ENCODE measurements around the gene PRTFDC1. TPM values are rescaled to one million over a fixed set of nuclear protein-coding genes. Genes with fewer than 3 reads are reported as not detected.

Gene PRTFDC1
- polyA plus RNA-seq, result 1.4 to 2.2 TPM (median 1.8 TPM) in 3 replicates
- polyA plus RNA-seq (2011; ENCODE audit: low read depth), result 0.26 TPM
- polyA plus RNA-seq (2011; cell fraction: cytosol; rRNA removed), result 1.2 and 2.1 TPM in 2 replicates
- polyA plus RNA-seq (2011; cell fraction: nucleus; rRNA removed), result 1.0 and 1.3 TPM in 2 replicates
- 0.16 and 1.8 TPM in 2 replicates for polyA plus RNA-seq (2012; ENCODE audit: low replicate concordance)
- 0.26 to 1.7 TPM (median 0.99 TPM) in 3 replicates for polyA minus RNA-seq
- polyA minus RNA-seq (2011; cell fraction: cytosol; rRNA and poly(A)+ RNA removed), result not detected
- 0.53 TPM in 1 of 2 replicates, not detected in the other for polyA minus RNA-seq (2011; cell fraction: nucleus; rRNA and poly(A)+ RNA removed)

- DNase-seq (ENCODE audit: low read depth, low spot score) (no peak), FAIRE-seq (no peak)
- H3K9me3 ChIP-seq (ENCODE audit: control insufficient read depth, low read depth, low read length), result no peaks in the 10 kb centered on the region
- H4K20me1 ChIP-seq (ENCODE audit: control insufficient read depth, extremely low read depth, insufficient read depth, low read length), result no peaks in the 10 kb centered on the region
- H3K36me3 ChIP-seq (ENCODE audit: control insufficient read depth in 2 of 2, extremely low read depth in 1 of 2, insufficient read depth in 2 of 2, low read length in 2 of 2), result no peaks in the 10 kb centered on the region
- peak within 1 kb of the TSS; percentile 32 for H3K27ac ChIP-seq (ENCODE audit: control insufficient read depth, insufficient read depth, low read length)
- TF ChIP-seq CTCF (optimal IDR thresholded peaks at IDR 0.05 in 1 of 3, IDR thresholded peaks at IDR 0.05 in 1 of 3, conservative IDR thresholded peaks at IDR 0.05 in 1 of 3; ENCODE audit: extremely low read depth in 1 of 3, insufficient read depth in 2 of 3, low read length in 3 of 3) (peak in 2 of 3 experiments; percentile 32 to 38), EZH2 (IDR thresholded peaks at IDR 0.05; ENCODE audit: low read length) (no peak)
- H3K79me2 ChIP-seq (ENCODE audit: control insufficient read depth, insufficient read depth, low read length), result no peaks in the 10 kb centered on the region
- no peaks in the 10 kb centered on the region for H3K9me1 ChIP-seq (ENCODE audit: control insufficient read depth, extremely low read depth, insufficient read depth, low read length)
- no peaks in the 10 kb centered on the region for H3K27me3 ChIP-seq (ENCODE audit: control insufficient read depth, extremely low read depth, insufficient read depth, low read length)
- dilution Hi-C loops (cut with MboI; ENCODE audit: extremely low pct_ligation_motif_present, low sequenced_read_pairs), result no loop called here
- peaks cover 15% of the 10 kb centered on the region for H3K4me1 ChIP-seq (ENCODE audit: control insufficient read depth, extremely low read depth, insufficient read depth, low read length)
- peak within 1 kb of the TSS; percentile 73 for H3K9ac ChIP-seq (ENCODE audit: control insufficient read depth, extremely low read depth, insufficient read depth, low read length)
- peak within 1 kb of the TSS; percentile 24 to 62 (median 29) for H3K4me3 ChIP-seq (ENCODE audit: control insufficient read depth in 2 of 3, extremely low read depth in 1 of 3, insufficient read depth in 2 of 3, low read depth in 1 of 3, low read length in 3 of 3)
- peak within 1 kb of the TSS; percentile 63 for H3K4me2 ChIP-seq (ENCODE audit: control insufficient read depth, extremely low read depth, insufficient read depth, low read depth, low read length)
- peak within 1 kb of the TSS; percentile 88 for H2AFZ ChIP-seq (ENCODE audit: control insufficient read depth, low read length)
These were observed at the start of gene PRTFDC1 for GRCh38 chr10:24952143-24952706. TSS of gene PRTFDC1 (minus strand) at chr10:24952606. CDS start at chr10:24952575, 31 bp downstream.

- Histone ChIP-seq H3K4me2 (ENCODE audit: control insufficient read depth, extremely low read depth, insufficient read depth, low read depth, low read length) (no peak overlapping the region), H4K20me1 (ENCODE audit: control insufficient read depth, extremely low read depth, insufficient read depth, low read length) (no peaks in the 10 kb centered on the region), H3K27ac (ENCODE audit: control insufficient read depth, insufficient read depth, low read length) (no peak overlapping the region), H3K79me2 (ENCODE audit: control insufficient read depth, insufficient read depth, low read length) (no peaks in the 10 kb centered on the region), H3K4me3 (ENCODE audit: control insufficient read depth in 2 of 3, extremely low read depth in 1 of 3, insufficient read depth in 2 of 3, low read depth in 1 of 3, low read length in 3 of 3) (no peak overlapping the region), H3K9me1 (ENCODE audit: control insufficient read depth, extremely low read depth, insufficient read depth, low read length) (no peaks in the 10 kb centered on the region), H3K27me3 (ENCODE audit: control insufficient read depth, extremely low read depth, insufficient read depth, low read length) (no peaks in the 10 kb centered on the region), H3K9ac (ENCODE audit: control insufficient read depth, extremely low read depth, insufficient read depth, low read length) (no peak overlapping the region), H2AFZ (ENCODE audit: control insufficient read depth, low read length) (no peak overlapping the region), H3K4me1 (ENCODE audit: control insufficient read depth, extremely low read depth, insufficient read depth, low read length) (no peaks in the 10 kb centered on the region), H3K36me3 (ENCODE audit: control insufficient read depth in 2 of 2, extremely low read depth in 1 of 2, insufficient read depth in 2 of 2, low read length in 2 of 2) (no peaks in the 10 kb centered on the region), H3K9me3 (ENCODE audit: control insufficient read depth, low read depth, low read length) (no peaks in the 10 kb centered on the region)
- DNase-seq (ENCODE audit: low read depth, low spot score), result no peak
- FAIRE-seq, result no peak
- dilution Hi-C loops (cut with MboI; ENCODE audit: extremely low pct_ligation_motif_present, low sequenced_read_pairs), result no loop called here
- TF ChIP-seq CTCF (optimal IDR thresholded peaks at IDR 0.05 in 1 of 3, IDR thresholded peaks at IDR 0.05 in 1 of 3, conservative IDR thresholded peaks at IDR 0.05 in 1 of 3; ENCODE audit: extremely low read depth in 1 of 3, insufficient read depth in 2 of 3, low read length in 3 of 3), result no peak
- TF ChIP-seq EZH2 (IDR thresholded peaks at IDR 0.05; ENCODE audit: low read length), result no peak
These were observed 45.6 kb upstream of the PRTFDC1 start for GRCh38 chr10:24998044-24998443.
